H1 (cell line): ENCODE results near the gene KCNJ18.
"Not testable (repeated sequence)": the region's sequence is repeated elsewhere in the genome, so short reads cannot be mapped to it uniquely, and the experiment has no call there.

ENCODE experiments used
- CHD2 ChIP-seq: IDR thresholded peaks from 2 replicates; pipeline ENCODE4 v1.6.1; 2012; ENCODE audit warnings: low read length, improper control_type of control experiment
- CREB1 ChIP-seq: IDR thresholded peaks from 2 replicates; pipeline ENCODE4 v1.6.1; 2012; ENCODE audit warnings: inconsistent platforms
- CTCF ChIP-seq, 3 experiments: IDR thresholded peaks; 1 replicate in 2 of 3; 2 replicates in 1 of 3; pipeline versions ENCODE4 v1.5.1 to v1.6.1; 2011; ENCODE audit warnings: low read length in 3 of 3, mild to moderate bottlenecking in 3 of 3, inconsistent platforms in 2 of 3, low read depth in 1 of 3, moderate library complexity in 1 of 3; ENCODE audit not compliant: insufficient read depth in 1 of 3; ENCODE audit errors: control extremely low read depth in 1 of 3
- EGR1 ChIP-seq: IDR thresholded peaks from 2 replicates; pipeline ENCODE4 v1.6.1; 2011; ENCODE audit warnings: low read depth, low read length, borderline replicate concordance
- EP300 ChIP-seq, 2 experiments: IDR thresholded peaks; 1 replicate in 1 of 2; 2 replicates in 1 of 2; pipeline ENCODE4 v1.6.1; 2011 to 2012; ENCODE audit warnings: low read depth in 2 of 2, low read length in 2 of 2, mild to moderate bottlenecking in 2 of 2, borderline replicate concordance in 1 of 2, inconsistent platforms in 1 of 2, moderate library complexity in 1 of 2
- EZH2 ChIP-seq: fragments of 200-600 bp; sonication (generic); IDR thresholded peaks from 2 replicates; pipeline ENCODE4 v1.7.1; 2012; ENCODE audit warnings: low read depth, mild to moderate bottlenecking, moderate library complexity, low read length, inconsistent platforms; ENCODE audit not compliant: severe bottlenecking
- POLR2A ChIP-seq, 2 experiments: IDR thresholded peaks; 1 replicate in 1 of 2; 2 replicates in 1 of 2; pipeline ENCODE4 v1.6.1; 2011; ENCODE audit warnings: low read depth in 2 of 2, low read length in 2 of 2, mild to moderate bottlenecking in 2 of 2; ENCODE audit errors: control extremely low read depth in 1 of 2
- POLR2AphosphoS5 ChIP-seq: IDR thresholded peaks from 2 replicates; pipeline ENCODE4 v1.6.1; 2011; ENCODE audit warnings: low read depth, low read length
- RAD21 ChIP-seq, 2 experiments: IDR thresholded peaks in 1 of 2; conservative IDR thresholded peaks in 1 of 2; 2 replicates each; pipeline ENCODE4 v1.6.1; 2011; ENCODE audit warnings: low read depth in 2 of 2, low read length in 2 of 2, improper control_type of control experiment in 1 of 2, inconsistent platforms in 1 of 2, mild to moderate bottlenecking in 1 of 2, moderate library complexity in 1 of 2
- SIN3A ChIP-seq, 2 experiments: IDR thresholded peaks in 1 of 2; conservative IDR thresholded peaks in 1 of 2; 2 replicates each; pipeline ENCODE4 v1.6.1; 2011 to 2012; ENCODE audit warnings: low read length in 2 of 2, improper control_type of control experiment in 1 of 2, low read depth in 1 of 2, mild to moderate bottlenecking in 1 of 2
- TAF1 ChIP-seq: IDR thresholded peaks from 2 replicates; pipeline ENCODE4 v1.6.1; 2011; ENCODE audit warnings: mild to moderate bottlenecking, low read depth, low read length
- ZNF274 ChIP-seq: IDR thresholded peaks from 2 replicates; pipeline ENCODE4 v1.7.0; 2012; ENCODE audit warnings: low read length, borderline replicate concordance; ENCODE audit errors: extremely low read depth

DNA sequence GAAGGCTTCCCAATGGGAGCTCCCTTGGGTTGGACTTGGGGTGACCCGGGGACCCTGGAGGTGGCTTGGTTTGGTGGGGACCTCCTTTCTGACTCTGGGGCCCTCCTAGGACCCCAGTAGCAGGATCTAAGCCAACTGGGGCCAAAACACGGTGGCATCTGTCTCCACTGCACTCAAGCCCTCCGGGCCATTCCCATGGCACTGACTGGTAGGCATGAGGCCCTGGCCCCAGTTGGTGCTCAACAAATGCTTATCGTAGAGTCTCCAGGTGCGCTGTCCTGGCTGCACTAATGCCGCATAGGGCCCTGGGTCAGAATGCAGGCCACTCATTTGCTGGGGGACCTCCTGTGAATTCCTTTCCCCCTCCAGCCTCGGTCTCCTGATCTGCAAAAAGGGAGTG, 14.2 kb downstream of the KCNJ18 start:
- TF ChIP-seq CTCF (IDR thresholded peaks at IDR 0.05; ENCODE audit: control extremely low read depth in 1 of 3, insufficient read depth in 1 of 3, low read depth in 1 of 3, low read length in 3 of 3); ZNF274; CHD2; EP300 (IDR thresholded peaks at IDR 0.05; ENCODE audit: borderline replicate concordance in 1 of 2, low read depth in 2 of 2, low read length in 2 of 2); RAD21 (IDR thresholded peaks at IDR 0.05 in 1 of 2, conservative IDR thresholded peaks at IDR 0.05 in 1 of 2; ENCODE audit: low read depth in 2 of 2, low read length in 2 of 2); POLR2AphosphoS5; TAF1; CREB1; EGR1; SIN3A (conservative IDR thresholded peaks at IDR 0.05 in 1 of 2, IDR thresholded peaks at IDR 0.05 in 1 of 2; ENCODE audit: low read depth in 1 of 2, low read length in 2 of 2); EZH2; POLR2A (IDR thresholded peaks at IDR 0.05; ENCODE audit: control extremely low read depth in 1 of 2, low read depth in 2 of 2, low read length in 2 of 2): not testable (repeated sequence)
